ENCODE measurements around the gene RTL5.

RTL5 gene

GRCh38 chrX:72130762-72131250, 909 bp downstream of the RTL5 start:
- no peak for DNase-seq (ENCODE audit: low read depth)
- peak overlapping the region; percentile 55 for H3K4me3 ChIP-seq (ENCODE audit: low read depth, low read length)

- DNase-seq (ENCODE audit: low read depth): no peak
- no peak overlapping the region for H3K4me3 ChIP-seq (ENCODE audit: low read depth, low read length)
Measured at GRCh38 chrX:72130156-72130761, 1.5 kb downstream of the RTL5 start.

- H3K4me3 ChIP-seq (ENCODE audit: low read depth, low read length): no peak overlapping the region
- DNase-seq (ENCODE audit: low read depth): no peak
Measured at GRCh38 chrX:72129661-72130060, 2.1 kb downstream of the RTL5 start.

GRCh38 chrX:72128881-72129280, 2.8 kb downstream of the RTL5 start:
- DNase-seq (ENCODE audit: low read depth): no peak
- H3K4me3 ChIP-seq (ENCODE audit: low read depth, low read length): no peak overlapping the region

- DNase-seq (ENCODE audit: low read depth): no peak
Measured at GRCh38 chrX:72128183-72128834, 3.4 kb downstream of the RTL5 start.

GRCh38 chrX:72127332-72127731, 4.4 kb downstream of the RTL5 start:
- no peak overlapping the region for H3K4me3 ChIP-seq (ENCODE audit: low read depth, low read length)
- DNase-seq (ENCODE audit: low read depth): no peak

More at GRCh38 chrX:72128183-72128834, 3.4 kb downstream of the RTL5 start:
- H3K4me3 ChIP-seq (ENCODE audit: low read depth, low read length): no peak overlapping the region

- no peak overlapping the region for H3K4me3 ChIP-seq (ENCODE audit: low read depth, low read length)
- DNase-seq (ENCODE audit: low read depth): peak; percentile 73
Measured at GRCh38 chrX:72126539-72127140, 5.1 kb downstream of the RTL5 start.

GRCh38 chrX:72126048-72126415, 5.7 kb downstream of the RTL5 start:
- no peak for DNase-seq (ENCODE audit: low read depth)
- no peak overlapping the region for H3K4me3 ChIP-seq (ENCODE audit: low read depth, low read length)

- no peak overlapping the region for H3K4me3 ChIP-seq (ENCODE audit: low read depth, low read length)
- no peak for DNase-seq (ENCODE audit: low read depth)
Measured at GRCh38 chrX:72125331-72126047, 6.2 kb downstream of the RTL5 start.

- no peak overlapping the region for H3K4me3 ChIP-seq (ENCODE audit: low read depth, low read length)
- no peak for DNase-seq (ENCODE audit: low read depth)
Measured at GRCh38 chrX:72124540-72125201, 7.0 kb downstream of the RTL5 start.

- H3K4me3 ChIP-seq (ENCODE audit: low read depth, low read length): no peak overlapping the region
- DNase-seq (ENCODE audit: low read depth): no peak
Measured at GRCh38 chrX:72123471-72124185, 8.1 kb downstream of the RTL5 start.

GRCh38 chrX:72122621-72123337, 8.9 kb downstream of the RTL5 start:
- no peak for DNase-seq (ENCODE audit: low read depth)
- H3K4me3 ChIP-seq (ENCODE audit: low read depth, low read length): no peak overlapping the region

- DNase-seq (ENCODE audit: low read depth): peak; percentile 48
- H3K4me3 ChIP-seq (ENCODE audit: low read depth, low read length): no peak overlapping the region
Measured at GRCh38 chrX:72121383-72121782, 10.3 kb downstream of the RTL5 start.

GRCh38 chrX:72120837-72121236, 10.9 kb downstream of the RTL5 start:
- no peak for DNase-seq (ENCODE audit: low read depth)
- no peak overlapping the region for H3K4me3 ChIP-seq (ENCODE audit: low read depth, low read length)

- no peak overlapping the region for H3K4me3 ChIP-seq (ENCODE audit: low read depth, low read length)
- DNase-seq (ENCODE audit: low read depth): no peak
Measured at GRCh38 chrX:72117636-72118210, 14.0 kb downstream of the RTL5 start.

- H3K4me3 ChIP-seq (ENCODE audit: low read depth, low read length): no peak overlapping the region
- no peak for DNase-seq (ENCODE audit: low read depth)
Measured at GRCh38 chrX:72115380-72115779, 16.3 kb downstream of the RTL5 start.

- H3K4me3 ChIP-seq (ENCODE audit: low read depth, low read length): no peak overlapping the region
- no peak for DNase-seq (ENCODE audit: low read depth)
Measured at GRCh38 chrX:72114807-72115206, 16.9 kb downstream of the RTL5 start.

- H3K4me3 ChIP-seq (ENCODE audit: low read depth, low read length): no peak overlapping the region
- no peak for DNase-seq (ENCODE audit: low read depth)
Measured at GRCh38 chrX:72114306-72114705, 17.4 kb downstream of the RTL5 start.

Measured in skeletal muscle cell (primary cell).